ENCODE measurements around the gene YIPF2. TPM values are rescaled to one million over a fixed set of nuclear protein-coding genes. Genes with fewer than 3 reads are reported as not detected.

Gene YIPF2
- total and polyA plus RNA-seq, 8 donors = 41.4 to 67.9 (median 49.9) TPM

DNA sequence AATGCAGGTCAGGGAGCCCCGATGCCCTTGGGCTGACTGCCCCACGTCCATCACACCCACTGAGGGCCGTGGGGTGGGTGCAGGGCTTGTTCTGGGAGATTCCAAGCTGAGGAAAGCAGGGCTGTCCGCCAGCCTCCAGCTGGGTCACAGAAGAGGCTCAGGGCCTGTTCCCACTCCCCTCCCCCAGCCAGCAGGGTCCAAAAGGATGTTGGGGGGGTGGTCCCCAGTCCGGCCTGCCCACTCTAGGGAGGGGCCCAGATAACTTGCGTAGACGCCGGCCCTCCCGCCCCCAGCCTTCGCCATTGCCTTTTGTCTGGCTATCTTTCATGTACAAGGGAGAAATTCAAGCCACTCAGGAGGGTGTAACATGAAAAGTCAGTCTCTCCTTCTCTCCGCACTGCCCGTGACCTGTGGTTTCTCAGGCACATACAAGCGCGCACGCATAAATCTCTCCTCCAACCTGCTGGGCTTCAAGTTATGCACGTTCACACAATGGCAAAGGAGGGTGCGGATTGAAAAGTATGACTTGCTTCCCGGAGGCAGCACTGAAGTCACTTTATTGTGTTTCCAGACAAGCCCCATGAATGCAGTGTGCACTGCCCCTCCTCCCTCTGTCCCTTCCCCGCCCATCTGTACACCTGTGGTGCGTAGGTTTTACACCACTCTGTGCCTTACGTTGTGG, 36.9 kb downstream of the YIPF2 start:
- Histone ChIP-seq H3K4me1 (peaks cover 0 to 8% (median 0%) of the 10 kb centered on the region in 3 donors), H3K27me3 (no peaks in the 10 kb centered on the region), H3K36me3 (no peaks in the 10 kb centered on the region), H3K9me3 (no peaks in the 10 kb centered on the region), H3K4me3 (no peak overlapping the region), H3K27ac (peak overlapping the region in 2 of 4 donors; percentile 2 to 44)
- FAIRE-seq = no peak
- ATAC-seq = peak; percentile 22 to 88 (median 39)
- peak in 1 of 6 donors; percentile 49 for DNase-seq
- 61 to 68% methylated on average over 21 of the region's 21 CpGs for WGBS, 2 donors
- intact Hi-C loops (cut with DNase I) = no loop called here
- TF ChIP-seq, protein P1, sequence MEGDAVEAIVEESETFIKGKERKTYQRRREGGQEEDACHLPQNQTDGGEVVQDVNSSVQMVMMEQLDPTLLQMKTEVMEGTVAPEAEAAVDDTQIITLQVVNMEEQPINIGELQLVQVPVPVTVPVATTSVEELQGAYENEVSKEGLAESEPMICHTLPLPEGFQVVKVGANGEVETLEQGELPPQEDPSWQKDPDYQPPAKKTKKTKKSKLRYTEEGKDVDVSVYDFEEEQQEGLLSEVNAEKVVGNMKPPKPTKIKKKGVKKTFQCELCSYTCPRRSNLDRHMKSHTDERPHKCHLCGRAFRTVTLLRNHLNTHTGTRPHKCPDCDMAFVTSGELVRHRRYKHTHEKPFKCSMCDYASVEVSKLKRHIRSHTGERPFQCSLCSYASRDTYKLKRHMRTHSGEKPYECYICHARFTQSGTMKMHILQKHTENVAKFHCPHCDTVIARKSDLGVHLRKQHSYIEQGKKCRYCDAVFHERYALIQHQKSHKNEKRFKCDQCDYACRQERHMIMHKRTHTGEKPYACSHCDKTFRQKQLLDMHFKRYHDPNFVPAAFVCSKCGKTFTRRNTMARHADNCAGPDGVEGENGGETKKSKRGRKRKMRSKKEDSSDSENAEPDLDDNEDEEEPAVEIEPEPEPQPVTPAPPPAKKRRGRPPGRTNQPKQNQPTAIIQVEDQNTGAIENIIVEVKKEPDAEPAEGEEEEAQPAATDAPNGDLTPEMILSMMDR (IDR thresholded peaks at IDR 0.05) = no peak

DNA sequence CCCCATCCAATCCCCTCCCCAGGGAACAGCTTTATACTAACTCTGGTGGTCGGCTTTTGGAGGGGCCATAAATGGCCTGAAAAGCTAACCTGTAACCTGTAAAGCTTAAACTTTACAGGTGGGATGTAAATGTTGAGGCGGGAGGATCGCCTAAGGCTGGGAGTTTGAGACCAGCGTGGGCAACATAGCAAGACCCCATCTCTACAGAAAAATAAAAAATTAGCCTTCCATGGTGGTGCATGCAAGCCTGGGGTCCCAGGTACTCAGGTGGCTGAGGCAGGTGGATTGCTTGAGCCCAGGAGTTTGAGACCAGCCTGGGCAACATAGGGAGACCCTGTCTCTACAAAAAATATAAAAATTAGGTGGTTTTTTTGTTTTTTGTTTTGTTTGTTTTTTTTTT, 38.6 kb downstream of the YIPF2 start:
- no peaks in the 10 kb centered on the region for H3K27me3 ChIP-seq
- no peaks in the 10 kb centered on the region for H3K9me3 ChIP-seq
- intact Hi-C loops (cut with DNase I) = no loop called here
- TF ChIP-seq, protein P1 (IDR thresholded peaks at IDR 0.05) = no peak
- H3K4me1 ChIP-seq = peaks cover 0 to 7% (median 0%) of the 10 kb centered on the region in 3 donors
- no peak overlapping the region for H3K4me3 ChIP-seq
- H3K36me3 ChIP-seq = no peaks in the 10 kb centered on the region
- no peak overlapping the region for H3K27ac ChIP-seq
- FAIRE-seq (no peak), ATAC-seq (no peak), DNase-seq (no peak)
- WGBS, 2 donors = 92 to 93% methylated on average over 4 of the region's 4 CpGs

DNA sequence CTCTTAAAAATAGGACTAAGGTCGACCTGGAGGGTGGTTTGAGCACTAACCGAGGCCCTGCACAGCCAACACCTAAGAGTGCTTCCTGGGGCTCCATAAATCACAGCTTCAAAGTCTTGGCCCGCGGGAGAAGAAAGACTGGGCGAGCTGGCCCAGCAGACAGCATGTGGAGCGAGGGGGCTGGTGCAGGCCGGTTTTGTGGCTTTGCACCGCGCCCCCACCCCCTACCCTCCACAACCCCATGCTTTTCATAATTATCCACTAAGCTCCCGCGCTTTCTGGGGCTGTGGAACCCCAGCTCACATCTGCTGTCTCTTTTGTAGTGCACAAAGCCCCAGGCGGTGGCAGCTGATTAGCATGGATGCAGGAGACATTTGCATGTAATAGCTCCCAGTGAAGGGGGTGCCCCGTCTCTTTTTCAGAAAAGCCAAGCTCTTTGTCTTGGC, 40.0 kb downstream of the YIPF2 start:
- FAIRE-seq (no peak), ATAC-seq (no peak), DNase-seq (no peak)
- Histone ChIP-seq H3K4me3 (no peak overlapping the region), H3K36me3 (no peaks in the 10 kb centered on the region), H3K27ac (no peak overlapping the region), H3K27me3 (no peaks in the 10 kb centered on the region), H3K9me3 (no peaks in the 10 kb centered on the region), H3K4me1 (peaks cover 0 to 7% (median 0%) of the 10 kb centered on the region in 3 donors)
- WGBS, 2 donors = 67 to 79% methylated on average over 13 of the region's 13 CpGs
- TF ChIP-seq, protein P1 (IDR thresholded peaks at IDR 0.05) = no peak
- intact Hi-C loops (cut with DNase I) = no loop called here

DNA sequence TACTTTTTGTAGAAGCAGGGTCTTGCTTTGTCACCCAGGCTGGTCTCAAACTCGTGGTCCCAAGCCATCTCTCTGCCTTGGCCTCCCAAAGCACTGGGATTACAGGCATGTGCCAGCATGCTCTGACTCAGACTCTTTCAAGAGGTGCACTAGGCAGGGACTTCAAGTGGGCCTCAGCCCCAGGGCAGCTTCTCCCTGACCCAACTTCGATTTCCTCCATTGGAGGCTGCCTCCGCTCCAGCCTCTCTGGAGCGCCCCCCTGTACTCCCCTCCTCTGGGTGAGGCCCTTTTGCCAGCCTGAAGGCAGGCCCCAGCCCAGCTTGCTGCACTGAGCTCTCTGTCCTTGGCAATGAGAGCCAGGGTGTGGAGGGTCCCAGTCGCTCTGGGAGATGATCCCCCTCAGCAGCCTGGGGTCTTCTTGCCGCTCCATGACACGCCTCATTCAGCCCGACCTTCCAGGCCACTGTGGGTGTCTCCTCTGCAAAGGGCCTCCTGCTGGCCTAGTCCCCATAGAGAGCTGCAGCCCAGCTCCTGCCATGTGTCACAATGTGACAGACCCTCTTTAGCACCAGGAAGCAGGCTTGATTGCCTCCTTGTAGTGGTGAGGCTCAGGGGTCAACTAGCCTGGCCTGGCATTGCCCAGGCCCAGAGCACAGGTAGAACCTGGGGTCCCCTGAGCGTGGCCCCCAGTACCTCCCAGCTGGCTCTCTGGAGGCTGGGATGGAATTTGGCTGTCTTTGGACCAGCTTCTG, 40.6 kb downstream of the YIPF2 start:
- no peak for ATAC-seq
- no peak for FAIRE-seq
- 89 to 90% methylated on average over 9 of the region's 9 CpGs for WGBS, 2 donors
- no peaks in the 10 kb centered on the region for H3K9me3 ChIP-seq
- no peaks in the 10 kb centered on the region for H3K27me3 ChIP-seq
- no peak for DNase-seq
- intact Hi-C loops (cut with DNase I) = no loop called here
- no peak overlapping the region for H3K4me3 ChIP-seq
- TF ChIP-seq, protein P1 (IDR thresholded peaks at IDR 0.05) = no peak
- H3K27ac ChIP-seq = no peak overlapping the region
- H3K36me3 ChIP-seq = no peaks in the 10 kb centered on the region
- peaks cover 0 to 7% (median 0%) of the 10 kb centered on the region in 3 donors for H3K4me1 ChIP-seq

All from pancreas (tissue), 10 donors.